ENCODE data around the gene IKZF1. TPM values are rescaled to one million over a fixed set of nuclear protein-coding genes. Genes with fewer than 3 reads are reported as not detected.

The IKZF1 gene
- total RNA-seq, 1 experiment from 2014 or later = 0.57 TPM

GRCh38 chr7:50292165-50292757 is 12.3 kb upstream of the IKZF1 start:
- H2AFZ ChIP-seq (ENCODE audit: low read depth, low read length, poor library complexity, severe bottlenecking) = no peak overlapping the region
- no peak overlapping the region for H3K4me2 ChIP-seq (ENCODE audit: low read length)
- no peak overlapping the region for H3K27ac ChIP-seq (ENCODE audit: low read depth, low read length)
- H3K79me2 ChIP-seq (ENCODE audit: insufficient read depth, low read length) = no peaks in the 10 kb centered on the region
- H4K20me1 ChIP-seq (ENCODE audit: insufficient read depth) = no peaks in the 10 kb centered on the region
- H3K9me3 ChIP-seq (ENCODE audit: control insufficient read depth in 1 of 2, insufficient read depth in 1 of 2, low read depth in 1 of 2, low read length in 2 of 2) = no peaks in the 10 kb centered on the region
- peaks cover 13% of the 10 kb centered on the region; the same call in 1 of the 2 replicates for H3K27me3 ChIP-seq (ENCODE audit: insufficient read depth, low read length)
- intact Hi-C loops (cut with micrococcal nuclease) = no loop called here
- H3K4me1 ChIP-seq (ENCODE audit: control insufficient read depth in 1 of 2, insufficient read depth in 2 of 2, low read length in 2 of 2) = no peaks in the 10 kb centered on the region
- no peak for DNase-seq (ENCODE audit: low read depth, low spot score)
- RAD21 ChIA-PET (ENCODE audit: low non-redundant PET in 1 of 2, low total read pairs in 2 of 2, uncharacterized antibody in 2 of 2, unreplicated experiment in 2 of 2) = no interaction called here
- H3K36me3 ChIP-seq (ENCODE audit: control insufficient read depth in 1 of 2, insufficient read depth in 2 of 2, low read length in 2 of 2) = no peaks in the 10 kb centered on the region
- CTCF ChIA-PET = no interaction called here
- H3K9me2 ChIP-seq (ENCODE audit: insufficient read depth) = no peaks in the 10 kb centered on the region
- no TSS peak for BruUV-seq (replicated peaks)
- no peak for TF ChIP-seq TCF7L2 (IDR thresholded peaks at IDR 0.05; ENCODE audit: borderline replicate concordance, extremely low read depth, insufficient read depth, insufficient read length)
- no peak for ATAC-seq
- no peak overlapping the region for H3K9ac ChIP-seq (ENCODE audit: low read length)
- H3K4me3 ChIP-seq (replicated peaks in 1 of 2; ENCODE audit: low read depth in 1 of 2, low read length in 2 of 2) = no peak overlapping the region
- POLR2A ChIA-PET = no interaction called here

- BruUV-seq (replicated peaks) = no TSS peak
- H3K9me2 ChIP-seq (ENCODE audit: insufficient read depth) = no peaks in the 10 kb centered on the region
- H3K9me3 ChIP-seq (ENCODE audit: control insufficient read depth in 1 of 2, insufficient read depth in 1 of 2, low read depth in 1 of 2, low read length in 2 of 2) = no peaks in the 10 kb centered on the region
- no peak overlapping the region for H3K9ac ChIP-seq (ENCODE audit: low read length)
- ChIA-PET CTCF (no interaction called here), RAD21 (ENCODE audit: low non-redundant PET in 1 of 2, low total read pairs in 2 of 2, uncharacterized antibody in 2 of 2, unreplicated experiment in 2 of 2) (no interaction called here), POLR2A (no interaction called here)
- no peaks in the 10 kb centered on the region for H3K36me3 ChIP-seq (ENCODE audit: control insufficient read depth in 1 of 2, insufficient read depth in 2 of 2, low read length in 2 of 2)
- H3K4me2 ChIP-seq (ENCODE audit: low read length) = no peak overlapping the region
- no peak overlapping the region for H3K27ac ChIP-seq (ENCODE audit: low read depth, low read length)
- no peak overlapping the region for H2AFZ ChIP-seq (ENCODE audit: low read depth, low read length, poor library complexity, severe bottlenecking)
- H3K4me3 ChIP-seq (replicated peaks in 1 of 2; ENCODE audit: low read depth in 1 of 2, low read length in 2 of 2) = no peak overlapping the region
- H3K4me1 ChIP-seq (ENCODE audit: control insufficient read depth in 1 of 2, insufficient read depth in 2 of 2, low read length in 2 of 2) = no peaks in the 10 kb centered on the region
- no peak for TF ChIP-seq JUND (IDR thresholded peaks at IDR 0.05)
- no peak for TF ChIP-seq SRF (IDR thresholded peaks at IDR 0.05; ENCODE audit: low read depth)
- TF ChIP-seq FOSL1 (IDR thresholded peaks at IDR 0.05; ENCODE audit: low read depth) = no peak
- no peak for TF ChIP-seq ZFX (IDR thresholded peaks at IDR 0.05)
- TF ChIP-seq POLR2AphosphoS5 (IDR thresholded peaks at IDR 0.05; ENCODE audit: low read depth, low read length) = no peak
- TF ChIP-seq EZH2phosphoT487 (IDR thresholded peaks at IDR 0.05; ENCODE audit: borderline replicate concordance) = no peak
- no peak for TF ChIP-seq CBX3 (IDR thresholded peaks at IDR 0.05; ENCODE audit: low read depth)
- TF ChIP-seq YY1 (IDR thresholded peaks at IDR 0.05; ENCODE audit: extremely low read depth, insufficient replicate concordance, low read depth, low read length) = no peak
- no peak for TF ChIP-seq SP1 (IDR thresholded peaks at IDR 0.05; ENCODE audit: low read depth)
- TF ChIP-seq POLR2A (IDR thresholded peaks at IDR 0.05; ENCODE audit: borderline replicate concordance, extremely low read depth, insufficient read depth, insufficient read length) = no peak
- no peak for TF ChIP-seq ELF1 (IDR thresholded peaks at IDR 0.05; ENCODE audit: borderline replicate concordance, low read depth)
- no peak for TF ChIP-seq ATF3 (IDR thresholded peaks at IDR 0.05)
- no peak for TF ChIP-seq SIN3A (IDR thresholded peaks at IDR 0.05; ENCODE audit: low read depth)
- no peak for TF ChIP-seq TCF7L2 (IDR thresholded peaks at IDR 0.05; ENCODE audit: borderline replicate concordance, extremely low read depth, insufficient read depth, insufficient read length)
- TF ChIP-seq ZNF274 (IDR thresholded peaks at IDR 0.05; ENCODE audit: low read depth, low read length) = no peak
- no peak for TF ChIP-seq EZH2 (IDR thresholded peaks at IDR 0.05)
- no peaks in the 10 kb centered on the region for H3K79me2 ChIP-seq (ENCODE audit: insufficient read depth, low read length)
- no peaks in the 10 kb centered on the region for H4K20me1 ChIP-seq (ENCODE audit: insufficient read depth)
- ATAC-seq = no peak
- DNase-seq (ENCODE audit: low read depth, low spot score) = no peak
- intact Hi-C loops (cut with micrococcal nuclease) = no loop called here
- H3K27me3 ChIP-seq (ENCODE audit: insufficient read depth, low read length) = peaks cover 13% of the 10 kb centered on the region; the same call in 1 of the 2 replicates
These were observed 11.8 kb upstream of the IKZF1 start for GRCh38 chr7:50292763-50293162.
